OCI-LY3 (cell line): ENCODE measurements around the gene G6PD.
"Not testable (repeated sequence)": the region's sequence is repeated elsewhere in the genome, so short reads cannot be mapped to it uniquely, and the experiment has no call there.

Source experiments
- CTCF ChIP-seq: fragments of 200-600, 300-600 bp; sonication (generic); IDR thresholded peaks from 2 replicates; pipeline ENCODE4 v1.5.1; 2014; ENCODE audit warnings: antibody characterized with exemption, low read length, low read depth
- EZH2phosphoT487 ChIP-seq: fragments of 200-600 bp; shearing (Covaris generic); IDR thresholded peaks from 2 replicates; pipeline ENCODE4 v1.6.1; 2018; ENCODE audit warnings: antibody characterized with exemption, mixed run types, low read depth

- TF ChIP-seq CTCF, EZH2phosphoT487: not testable (repeated sequence)
Observed at GRCh38 chrX:154562295-154562694, 15.6 kb upstream of the G6PD start.
